Spleen (tissue), 11 donors: ENCODE results near the gene TXNL4A. TPM values are rescaled to one million over a fixed set of nuclear protein-coding genes. Genes with fewer than 3 reads are reported as not detected.
A peak's percentile ranks its signal among the peaks of the same experiment; 100 is the strongest.

Experiments
- DNase-seq: peaks from one replicate; pipeline ENCODE4 v3.0.0-alpha.2; 2020
- H3K27ac ChIP-seq, 8 donors: fragments of 200-600 bp; sonication (generic) in 7 of 8; 1 replicate in 4 of 8; 2 replicates in 4 of 8; pipeline versions ENCODE4 v1.5.0 to v1.8.0; 2016 to 2021; ENCODE audit warnings: inconsistent platforms in 4 of 8, mild to moderate bottlenecking in 4 of 8, moderate library complexity in 1 of 8
- H3K27me3 ChIP-seq, 7 donors: fragments of 200-600 bp; sonication (generic) in 6 of 7; replicated peaks in 1 of 7; 1 replicate in 4 of 7; 2 replicates in 3 of 7; pipeline versions ENCODE4 v1.5.0 to v1.8.0; 2016 to 2021; ENCODE audit warnings: inconsistent platforms in 3 of 7, mild to moderate bottlenecking in 1 of 7
- H3K36me3 ChIP-seq, 6 donors: fragments of 200-600 bp; sonication (generic) in 5 of 6; 1 replicate in 4 of 6; 2 replicates in 2 of 6; pipeline versions ENCODE4 v1.5.0 to v1.8.0; 2016 to 2021; ENCODE audit warnings: inconsistent platforms in 2 of 6
- H3K4me1 ChIP-seq, 6 donors: fragments of 200-600 bp; sonication (generic) in 5 of 6; 1 replicate in 3 of 6; 2 replicates in 3 of 6; pipeline versions ENCODE4 v1.5.0 to v1.8.0; 2016 to 2021; ENCODE audit warnings: inconsistent platforms in 3 of 6
- H3K4me3 ChIP-seq, 8 donors: fragments of 200-600 bp; sonication (generic) in 7 of 8; 1 replicate in 4 of 8; 2 replicates in 4 of 8; pipeline versions ENCODE4 v1.5.0 to v1.8.0; 2016 to 2021; ENCODE audit warnings: inconsistent platforms in 4 of 8, mild to moderate bottlenecking in 4 of 8, moderate library complexity in 2 of 8
- H3K9me3 ChIP-seq, 8 donors: fragments of 200-600 bp; sonication (generic) in 7 of 8; 1 replicate in 4 of 8; 2 replicates in 4 of 8; pipeline versions ENCODE4 v1.5.0 to v1.8.0; 2016 to 2021; ENCODE audit warnings: inconsistent platforms in 4 of 8
- POLR2A ChIP-seq, 3 donors: fragments of 450-650 bp; IDR thresholded peaks; one replicate each; pipeline ENCODE4 v1.5.1; 2017; ENCODE audit warnings: antibody characterized with exemption in 3 of 3, mild to moderate bottlenecking in 1 of 3
- POLR2AphosphoS5 ChIP-seq, 3 donors: sonication (generic); formaldehyde crosslinking; IDR thresholded peaks; one replicate each; pipeline ENCODE4 v1.5.1; 2017; ENCODE audit warnings: antibody characterized with exemption in 3 of 3
- WGBS, 5 donors: extraction: QIAGEN DNeasy Blood & Tissue Kit in 3 of 5; methylation state at CpG; one replicate each; pipeline versions ENCODE4 v1.1.5 to v1.1.7; 2013 to 2018; 5-methylcytosine and 5-hydroxymethylcytosine counted together
- intact Hi-C: fragments of 100-400 bp; cut with DNase I; formaldehyde crosslinking; loops from one replicate; pipeline ENCODE4 v1.15.0; 2023; ENCODE audit warnings: low total_unique reads
- polyA plus RNA-seq, 3 donors: library from polyadenylated mRNA; stranded (reverse); fragments of 200-250 nt; gene quantifications; one replicate each; pipeline ENCODE4 v1.2.1, GENCODE V29; 2013
- total RNA-seq, 7 donors: library from RNA; depleted of rRNA in 3 of 7; stranded (reverse); fragments of >200 nt in 3 of 7; fragmentation: NEBNext Ultra II Directional in 4 of 7; extraction: Animal tissue kit (Norgen Biotek cat#: 25700) in 4 of 7; gene quantifications; one replicate each; pipeline versions ENCODE4 v1.1.0 to v1.2.1, GENCODE V29; 2016 to 2021
- TF ChIP-seq, protein P1 (sequence below), 11 experiments: fragments of 200-600 bp in 7 of 11; fragments of 450-650 bp in 4 of 11; sonication (generic) in 4 of 11; IDR thresholded peaks in 8 of 11; conservative IDR thresholded peaks in 3 of 11; 1 replicate in 7 of 11; 2 replicates in 4 of 11; pipeline versions ENCODE4 v1.4.0 to v1.8.0; 2016 to 2021; ENCODE audit warnings: antibody characterized with exemption in 11 of 11, inconsistent platforms in 4 of 11, mild to moderate bottlenecking in 1 of 11
- donor health status: healthy with polysubstance abuse.
- donor health status: DM: no; HTN: no; CAD: no; lungs with moderate emphysema.
- donor health status: DM: no; HTN: no; CAD: no.
- donor health status: Bipolar disorder and iron deficiency.
- donor health status: healthy.
- donor health status: DM: no; HTN: no; CAD: no.
- donor health status: DM: yes; HTN: yes; CAD: no.

The TXNL4A gene
- total and polyA plus RNA-seq, 10 donors, result 20.7 to 98.5 (median 69.3) TPM

DNA sequence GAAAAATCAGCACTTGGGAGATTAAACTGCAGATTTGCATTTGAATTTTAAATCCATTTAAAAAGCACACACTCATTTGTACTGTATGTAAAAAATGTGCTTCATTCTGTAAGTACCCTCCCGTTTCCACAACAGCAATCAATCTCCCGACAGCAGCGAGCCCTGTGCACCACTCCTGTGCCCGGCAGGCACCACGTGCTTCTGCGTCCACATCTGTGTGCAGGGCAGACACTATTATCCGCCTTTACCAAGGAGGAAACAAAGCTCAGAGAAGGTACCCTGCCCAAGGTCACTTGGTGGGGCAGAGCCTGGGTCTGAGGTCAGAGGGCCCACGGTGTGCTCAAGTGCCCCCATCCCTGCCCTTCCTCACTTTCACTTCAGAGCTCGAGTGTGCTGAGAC is 16.4 kb downstream of the TXNL4A start:
- Histone ChIP-seq H3K36me3 (peaks cover 0 to 95% (median 61%) of the 10 kb centered on the region in 6 donors), H3K9me3 (no peaks in the 10 kb centered on the region), H3K4me3 (no peak overlapping the region), H3K27me3 (no peaks in the 10 kb centered on the region), H3K4me1 (peaks cover 0 to 11% (median 0%) of the 10 kb centered on the region in 6 donors), H3K27ac (no peak overlapping the region)
- intact Hi-C loops, result no loop called here
- no peak for DNase-seq
- TF ChIP-seq, protein P1, sequence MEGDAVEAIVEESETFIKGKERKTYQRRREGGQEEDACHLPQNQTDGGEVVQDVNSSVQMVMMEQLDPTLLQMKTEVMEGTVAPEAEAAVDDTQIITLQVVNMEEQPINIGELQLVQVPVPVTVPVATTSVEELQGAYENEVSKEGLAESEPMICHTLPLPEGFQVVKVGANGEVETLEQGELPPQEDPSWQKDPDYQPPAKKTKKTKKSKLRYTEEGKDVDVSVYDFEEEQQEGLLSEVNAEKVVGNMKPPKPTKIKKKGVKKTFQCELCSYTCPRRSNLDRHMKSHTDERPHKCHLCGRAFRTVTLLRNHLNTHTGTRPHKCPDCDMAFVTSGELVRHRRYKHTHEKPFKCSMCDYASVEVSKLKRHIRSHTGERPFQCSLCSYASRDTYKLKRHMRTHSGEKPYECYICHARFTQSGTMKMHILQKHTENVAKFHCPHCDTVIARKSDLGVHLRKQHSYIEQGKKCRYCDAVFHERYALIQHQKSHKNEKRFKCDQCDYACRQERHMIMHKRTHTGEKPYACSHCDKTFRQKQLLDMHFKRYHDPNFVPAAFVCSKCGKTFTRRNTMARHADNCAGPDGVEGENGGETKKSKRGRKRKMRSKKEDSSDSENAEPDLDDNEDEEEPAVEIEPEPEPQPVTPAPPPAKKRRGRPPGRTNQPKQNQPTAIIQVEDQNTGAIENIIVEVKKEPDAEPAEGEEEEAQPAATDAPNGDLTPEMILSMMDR (IDR thresholded peaks at IDR 0.05 in 8 of 11, conservative IDR thresholded peaks at IDR 0.05 in 3 of 11), result no peak
- TF ChIP-seq POLR2AphosphoS5 (IDR thresholded peaks at IDR 0.05), result peak in 1 of 3 donors; percentile 20
- no peak for TF ChIP-seq POLR2A (IDR thresholded peaks at IDR 0.05)
- WGBS, 5 donors, result 80 to 95% (median 82%) methylated on average over 9 of the region's 9 CpGs

DNA sequence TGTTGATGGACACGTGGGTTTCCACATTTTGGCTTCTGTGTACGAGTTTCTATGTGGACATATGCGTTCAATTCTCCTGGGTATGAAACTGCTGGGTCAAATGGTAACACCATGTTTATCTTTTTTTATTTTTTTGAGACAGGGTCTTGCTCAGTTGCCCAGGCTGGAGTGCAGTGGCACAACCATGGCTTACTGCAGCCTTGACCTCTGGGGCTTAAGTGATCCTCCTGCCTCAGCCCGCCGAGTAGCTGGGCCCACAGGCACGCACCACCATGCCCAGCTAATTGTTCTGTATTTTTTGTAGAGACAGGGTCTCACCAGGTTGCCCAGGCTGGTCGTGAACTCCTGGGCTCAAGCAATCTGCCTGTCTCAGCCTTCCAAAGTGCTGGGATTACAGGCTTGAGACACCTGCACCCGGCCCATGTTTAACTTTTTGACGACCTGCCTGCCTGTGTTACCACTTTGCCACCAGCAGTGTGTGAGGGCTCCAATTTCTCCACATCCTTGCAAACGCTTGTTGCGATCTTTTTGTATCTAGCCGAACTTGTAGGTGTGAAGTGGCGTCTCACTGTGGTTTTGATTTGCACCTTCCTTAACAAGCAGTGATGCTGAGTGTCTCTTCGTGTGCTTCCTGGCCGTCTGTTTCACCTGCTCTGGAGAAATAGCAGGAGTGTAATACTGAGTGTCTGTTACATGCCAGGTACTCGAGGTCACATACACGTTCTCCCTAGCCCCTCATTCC is 17.0 kb downstream of the TXNL4A start:
- no peak overlapping the region for H3K27ac ChIP-seq
- WGBS, 5 donors, result 87 to 93% (median 89%) methylated on average over 17 of the region's 17 CpGs
- DNase-seq, result no peak
- peak in 1 of 3 donors; percentile 25 for TF ChIP-seq POLR2AphosphoS5 (IDR thresholded peaks at IDR 0.05)
- no peak for TF ChIP-seq POLR2A (IDR thresholded peaks at IDR 0.05)
- TF ChIP-seq, protein P1 (IDR thresholded peaks at IDR 0.05 in 8 of 11, conservative IDR thresholded peaks at IDR 0.05 in 3 of 11), result no peak
- intact Hi-C loops, result no loop called here
- no peaks in the 10 kb centered on the region for H3K27me3 ChIP-seq
- peaks cover 0 to 11% (median under 1%) of the 10 kb centered on the region in 6 donors for H3K4me1 ChIP-seq
- H3K4me3 ChIP-seq, result no peak overlapping the region
- no peaks in the 10 kb centered on the region for H3K9me3 ChIP-seq
- H3K36me3 ChIP-seq, result peaks cover 0 to 89% (median 60%) of the 10 kb centered on the region in 6 donors

DNA sequence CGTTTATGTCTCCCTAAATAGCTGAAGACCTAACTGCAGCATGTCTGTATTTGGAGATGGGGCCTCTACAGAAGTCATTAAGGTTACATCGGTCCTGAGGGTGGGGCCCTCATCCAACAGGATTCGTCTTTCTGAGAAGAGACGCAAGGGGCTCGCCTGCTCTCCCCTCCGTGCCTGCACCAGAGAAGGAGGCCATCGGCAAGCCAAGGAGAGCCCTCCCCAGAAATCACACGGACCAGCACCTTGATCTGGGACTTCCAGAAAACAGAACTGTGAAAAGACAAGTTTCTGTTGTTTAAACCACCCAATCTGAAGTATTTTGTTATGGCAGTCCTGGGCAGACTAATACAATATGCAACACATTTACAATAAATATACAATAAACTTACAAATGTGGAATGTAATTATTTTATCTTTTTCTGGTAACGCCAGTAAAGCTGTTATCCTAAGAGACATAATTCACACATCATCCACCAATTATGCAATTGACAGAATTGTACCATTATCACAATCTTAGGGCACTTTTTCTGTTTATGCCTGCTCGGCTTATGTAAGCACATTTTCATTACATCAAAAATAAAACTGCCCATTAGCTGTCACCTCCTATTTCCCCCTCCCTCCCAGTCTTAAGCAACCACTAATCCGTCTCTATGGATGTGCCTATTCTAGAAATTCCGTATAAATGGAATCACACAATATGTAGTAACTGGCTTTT is 17.8 kb downstream of the TXNL4A start:
- Histone ChIP-seq H3K27ac (no peak overlapping the region), H3K4me3 (no peak overlapping the region), H3K9me3 (no peaks in the 10 kb centered on the region), H3K27me3 (no peaks in the 10 kb centered on the region), H3K4me1 (peaks cover 0 to 13% (median 6%) of the 10 kb centered on the region in 6 donors), H3K36me3 (peaks cover 0 to 81% (median 56%) of the 10 kb centered on the region in 6 donors)
- no peak for DNase-seq
- 88 to 93% (median 91%) methylated on average over 12 of the region's 12 CpGs for WGBS, 5 donors
- TF ChIP-seq POLR2A (IDR thresholded peaks at IDR 0.05), result no peak
- no peak for TF ChIP-seq POLR2AphosphoS5 (IDR thresholded peaks at IDR 0.05)
- TF ChIP-seq, protein P1 (IDR thresholded peaks at IDR 0.05 in 8 of 11, conservative IDR thresholded peaks at IDR 0.05 in 3 of 11), result no peak
- intact Hi-C loops, result no loop called here
